CD8-positive, alpha-beta memory T cell (primary cell): ENCODE data around the gene TNNI2. TPM values are rescaled to one million over a fixed set of nuclear protein-coding genes. Genes with fewer than 3 reads are reported as not detected.
A peak's percentile ranks its signal among the peaks of the same experiment; 100 is the strongest.
"Not testable (repeated sequence)": the region's sequence is repeated elsewhere in the genome, so short reads cannot be mapped to it uniquely, and the experiment has no call there.

ENCODE experiments used
- CTCF ChIA-PET: fragments of 350-600 bp; sonication (Branson Sonifier 250); formaldehyde crosslinking; loops from one replicate; lab custom pipeline; 2021; ENCODE audit warnings: antibody characterized with exemption; lab: Charles Lee
- POLR2A ChIA-PET: fragments of 350-600 bp; sonication (Branson Sonifier 250); formaldehyde crosslinking; loops from one replicate; lab custom pipeline; 2021; ENCODE audit warnings: antibody characterized with exemption; lab: Charles Lee
- DNase-seq, 5 donors: peaks; one replicate each; pipeline versions ENCODE4 v3.0.0 to v3.0.0-alpha.2; 2020 to 2022; ENCODE audit warnings: mixed read lengths in 1 of 5
- H3K27ac ChIP-seq: one replicate; pipeline ENCODE4 v1.7.0; 2013; ENCODE audit warnings: low read depth, mild to moderate bottlenecking, low read length, moderate library complexity
- H3K27me3 ChIP-seq: 2 replicates; pipeline ENCODE4 v1.7.0; 2013; ENCODE audit warnings: low read length, mild to moderate bottlenecking; ENCODE audit not compliant: insufficient read depth, poor library complexity, severe bottlenecking
- H3K36me3 ChIP-seq: 2 replicates; pipeline ENCODE4 v1.7.0; 2013; ENCODE audit warnings: mild to moderate bottlenecking, low read length, moderate library complexity; ENCODE audit not compliant: insufficient read depth
- H3K4me1 ChIP-seq: 2 replicates; pipeline ENCODE4 v1.7.0; 2013; ENCODE audit warnings: mild to moderate bottlenecking, low read length, moderate library complexity; ENCODE audit not compliant: insufficient read depth
- H3K4me3 ChIP-seq: 2 replicates; pipeline ENCODE4 v1.7.0; 2013; ENCODE audit warnings: mild to moderate bottlenecking, low read length
- H3K9me3 ChIP-seq: 2 replicates; pipeline ENCODE4 v1.7.0; 2013; ENCODE audit warnings: mild to moderate bottlenecking, low read length
- H3K27ac Mint-ChIP-seq, 8 donors: one replicate each; pipeline ENCODE4 v1.8.0; 2020 to 2021; ENCODE audit warnings: mixed read lengths in 8 of 8, mild to moderate bottlenecking in 6 of 8, inconsistent platforms in 3 of 8, moderate library complexity in 3 of 8
- H3K27me3 Mint-ChIP-seq, 2 donors: one replicate each; pipeline ENCODE4 v1.8.0; 2020 to 2021; ENCODE audit warnings: mixed read lengths in 2 of 2, mild to moderate bottlenecking in 1 of 2, moderate library complexity in 1 of 2
- H3K36me3 Mint-ChIP-seq, 3 donors: one replicate each; pipeline ENCODE4 v1.8.0; 2020 to 2021; ENCODE audit warnings: mixed read lengths in 3 of 3, inconsistent platforms in 1 of 3, mild to moderate bottlenecking in 1 of 3
- H3K4me1 Mint-ChIP-seq, 3 donors: one replicate each; pipeline ENCODE4 v1.8.0; 2020 to 2021; ENCODE audit warnings: mixed read lengths in 3 of 3, inconsistent platforms in 1 of 3, mild to moderate bottlenecking in 1 of 3
- H3K4me3 Mint-ChIP-seq, 7 donors: one replicate each; pipeline ENCODE4 v1.8.0; 2020 to 2021; ENCODE audit warnings: mixed read lengths in 7 of 7, mild to moderate bottlenecking in 6 of 7, moderate library complexity in 4 of 7, inconsistent platforms in 2 of 7
- H3K9me3 Mint-ChIP-seq, 5 donors: one replicate each; pipeline ENCODE4 v1.8.0; 2020 to 2022; ENCODE audit warnings: mixed read lengths in 5 of 5, mild to moderate bottlenecking in 3 of 5, moderate library complexity in 2 of 5, inconsistent platforms in 1 of 5
- polyA plus RNA-seq: library from polyadenylated mRNA; unstranded; fragments of 300-500 nt; fragmentation: Illumina TruSeq; gene quantifications from one replicate; pipeline ENCODE4 v1.2.3, GENCODE V29; 2021
- total RNA-seq, 2 experiments: library from RNA; stranded (reverse); gene quantifications; one replicate each; pipeline ENCODE4 v1.2.3, GENCODE V29; 2021

Gene TNNI2
- total and polyA plus RNA-seq, 3 experiments from 2014 or later, result 0.33 TPM; not detected in 2

GRCh38 chr11:1873048-1873812 lies 34.4 kb downstream of the TNNI2 start:
- Mint-ChIP-seq H3K9me3 (no peaks in the 10 kb centered on the region), H3K27me3 (no peaks in the 10 kb centered on the region), H3K4me1 (peaks cover 39 to 70% (median 48%) of the 10 kb centered on the region in 3 donors), H3K27ac (peak overlapping the region in 6 of 8 donors; percentile 53 to 88 (median 79)), H3K4me3 (peak overlapping the region in 1 of 7 donors; percentile 74), H3K36me3 (peaks cover 0 to 10% (median 0%) of the 10 kb centered on the region in 3 donors)
- ChIA-PET POLR2A (no interaction called here), CTCF (no interaction called here)
- H3K27me3 ChIP-seq, result no peaks in the 10 kb centered on the region
- peaks cover 35% of the 10 kb centered on the region for H3K4me1 ChIP-seq
- no peaks in the 10 kb centered on the region for H3K36me3 ChIP-seq
- H3K9me3 ChIP-seq, result no peaks in the 10 kb centered on the region
- no peak overlapping the region for H3K4me3 ChIP-seq
- no peak overlapping the region for H3K27ac ChIP-seq
- peak in 1 of 5 donors; percentile 39 for DNase-seq

- Mint-ChIP-seq H3K4me1 (peaks cover 39 to 67% (median 47%) of the 10 kb centered on the region in 3 donors), H3K27ac (peak overlapping the region in 1 of 8 donors; percentile 83)
- H3K27me3 Mint-ChIP-seq, CTCF ChIA-PET, H3K4me3 ChIP-seq, H3K36me3 ChIP-seq, H3K9me3 Mint-ChIP-seq, POLR2A ChIA-PET, H3K9me3 ChIP-seq, H3K27me3 ChIP-seq, DNase-seq, H3K36me3 Mint-ChIP-seq, H3K4me3 Mint-ChIP-seq, H3K27ac ChIP-seq: not testable (repeated sequence)
- H3K4me1 ChIP-seq, result peaks cover 30% of the 10 kb centered on the region
Measured at GRCh38 chr11:1873813-1874150, 35.0 kb downstream of the TNNI2 start.

- DNase-seq, result peak in 2 of 5 donors; percentile 0 to 42
- CTCF ChIA-PET, result interaction anchor here (0.7 kb wide), 1 partner anchor 24 kb away, joined by 3 read pairs; no protein-coding TSS in a partner anchor
- peaks cover 31 to 63% (median 39%) of the 10 kb centered on the region in 3 donors for H3K4me1 Mint-ChIP-seq
- H3K36me3 ChIP-seq, H3K27me3 ChIP-seq, POLR2A ChIA-PET, H3K4me3 ChIP-seq, H3K9me3 Mint-ChIP-seq, H3K4me3 Mint-ChIP-seq, H3K36me3 Mint-ChIP-seq, H3K9me3 ChIP-seq, H3K27me3 Mint-ChIP-seq, H3K27ac ChIP-seq: not testable (repeated sequence)
- H3K4me1 ChIP-seq, result peaks cover 22% of the 10 kb centered on the region
- H3K27ac Mint-ChIP-seq, result peak overlapping the region in 1 of 8 donors; percentile 61
Measured at GRCh38 chr11:1874441-1875092, 35.8 kb downstream of the TNNI2 start.

- Mint-ChIP-seq H3K36me3 (peaks cover 0 to 14% (median 0%) of the 10 kb centered on the region in 3 donors), H3K4me3 (peak overlapping the region in 2 of 7 donors; percentile 5 to 30), H3K27ac (peak overlapping the region in 7 of 8 donors; percentile 19 to 99 (median 70)), H3K4me1 (peaks cover 28 to 63% (median 33%) of the 10 kb centered on the region in 3 donors), H3K27me3 (no peaks in the 10 kb centered on the region), H3K9me3 (no peaks in the 10 kb centered on the region)
- POLR2A ChIA-PET, result no interaction called here
- H3K9me3 ChIP-seq, result no peaks in the 10 kb centered on the region
- H3K4me1 ChIP-seq, result peaks cover 15% of the 10 kb centered on the region
- CTCF ChIA-PET, result interaction anchor here (0.7 to 1.5 kb wide), 3 partner anchors 19 to 36 kb away, joined by 3 to 5 read pairs (median 3); partner anchors contain the start of gene TNNI2
- no peaks in the 10 kb centered on the region for H3K36me3 ChIP-seq
- peak in 2 of 5 donors; percentile 1 to 32 for DNase-seq
- no peak overlapping the region for H3K27ac ChIP-seq
- H3K27me3 ChIP-seq, result no peaks in the 10 kb centered on the region
- no peak overlapping the region for H3K4me3 ChIP-seq
Measured at GRCh38 chr11:1875093-1875850, 36.5 kb downstream of the TNNI2 start.

GRCh38 chr11:1875851-1876301 lies 37.1 kb downstream of the TNNI2 start:
- CTCF ChIA-PET, result interaction anchor here (1.0 to 1.5 kb wide), 6 partner anchors 10 to 43 kb away, joined by 3 to 5 read pairs (median 3); partner anchors contain the start of genes LSP1 and TNNI2
- H3K27me3 ChIP-seq, H3K4me3 Mint-ChIP-seq, H3K9me3 ChIP-seq, H3K36me3 ChIP-seq, H3K4me1 ChIP-seq, POLR2A ChIA-PET, H3K27ac ChIP-seq, H3K4me3 ChIP-seq, H3K27me3 Mint-ChIP-seq, H3K9me3 Mint-ChIP-seq: not testable (repeated sequence)
- peaks cover 27 to 63% (median 27%) of the 10 kb centered on the region in 3 donors for H3K4me1 Mint-ChIP-seq
- peak overlapping the region in 1 of 8 donors; percentile 43 for H3K27ac Mint-ChIP-seq
- peak in 1 of 5 donors; percentile 38 for DNase-seq
- H3K36me3 Mint-ChIP-seq, result peaks cover 0 to 18% (median 0%) of the 10 kb centered on the region in 3 donors

- H3K27ac Mint-ChIP-seq, result peak overlapping the region in 1 of 8 donors; percentile 84
- Histone ChIP-seq H3K4me1 (peaks cover 2% of the 10 kb centered on the region), H3K27me3 (no peaks in the 10 kb centered on the region), H3K27ac (no peak overlapping the region), H3K36me3 (no peaks in the 10 kb centered on the region), H3K4me3 (no peak overlapping the region), H3K9me3 (no peaks in the 10 kb centered on the region)
- H3K27me3 Mint-ChIP-seq, result no peaks in the 10 kb centered on the region
- peak overlapping the region in 1 of 7 donors; percentile 66 for H3K4me3 Mint-ChIP-seq
- peaks cover 22 to 58% (median 25%) of the 10 kb centered on the region in 3 donors for H3K4me1 Mint-ChIP-seq
- POLR2A ChIA-PET, result interaction anchor here (0.6 kb wide), 1 partner anchor 12 kb away, joined by 3 read pairs; no protein-coding TSS in a partner anchor
- CTCF ChIA-PET, result interaction anchor here (1.0 to 1.5 kb wide), 6 partner anchors 11 to 44 kb away, joined by 3 to 5 read pairs (median 3); partner anchors contain the start of genes LSP1 and TNNI2
- H3K36me3 Mint-ChIP-seq, result peaks cover 0 to 18% (median 0%) of the 10 kb centered on the region in 3 donors
- H3K9me3 Mint-ChIP-seq, result no peaks in the 10 kb centered on the region
- peak in 2 of 5 donors; percentile 6 to 48 for DNase-seq
Measured at GRCh38 chr11:1876361-1877063, 37.7 kb downstream of the TNNI2 start.
